HepG2 (cell line): Measurements from ENCODE around the gene NUDT1. TPM values are rescaled to one million over a fixed set of nuclear protein-coding genes. Genes with fewer than 3 reads are reported as not detected.

Source experiments
- ATAC-seq: fragments of 200-7000 bp; cut with Tn5 transposase; 3 replicates; pipeline ENCODE4 v1.9.1; 2020; ENCODE audit warnings: mild to moderate bottlenecking, moderate library complexity
- BruUV-seq: library from RNA; stranded (reverse); fragments of 400-500 nt; replicated peaks from 2 replicates; lab custom pipeline; 2021; lab: Mats Ljungman, UMichigan
- CTCF ChIA-PET: fragments of 300-600 bp; formaldehyde crosslinking; extraction: SDS; loops from one replicate; lab custom pipeline; 2021; ENCODE audit warnings: low total read pairs, inconsistent platforms, low intra/inter-chr PET ratio; lab: Yijun Ruan, JAX
- POLR2A ChIA-PET: fragments of 350-600 bp; sonication (Branson Sonifier 250); formaldehyde crosslinking; loops from one replicate; lab custom pipeline; 2020; ENCODE audit warnings: antibody characterized with exemption, inconsistent platforms; lab: Yijun Ruan, JAX
- DNase-seq: peaks from one replicate; pipeline ENCODE4 v3.0.0-alpha.2; 2015; ENCODE audit warnings: low spot score
- FAIRE-seq: peaks from 3 replicates; lab custom pipeline; 2011; peaks lifted over from hg19 to GRCh38; lab: Jason Lieb, UNC
- H2AFZ ChIP-seq: one replicate; pipeline ENCODE4 v1.6.1; 2011; ENCODE audit warnings: low read length, inconsistent platforms
- H3K27ac ChIP-seq: fragments of 300-600 bp; 3 replicates; pipeline ENCODE4 v1.8.0; 2011; ENCODE audit warnings: mixed run types, mild to moderate bottlenecking, mixed read lengths, low read length, inconsistent platforms; ENCODE audit not compliant: insufficient read depth; ENCODE audit errors: extremely low read length
- H3K27me3 ChIP-seq, 2 experiments: fragments of 200-600 bp in 1 of 2; 2 replicates in 1 of 2; 3 replicates in 1 of 2; pipeline versions ENCODE4 v1.6.0 to v1.8.0; 2011; ENCODE audit warnings: low read length in 2 of 2, mild to moderate bottlenecking in 2 of 2, moderate library complexity in 2 of 2, inconsistent platforms in 1 of 2; ENCODE audit not compliant: insufficient read depth in 2 of 2, control insufficient read depth in 1 of 2
- H3K36me3 ChIP-seq, 2 experiments: fragments of 200-600 bp in 1 of 2; replicated peaks in 1 of 2; 2 replicates in 1 of 2; 3 replicates in 1 of 2; pipeline versions ENCODE4 v1.5.1 to v1.8.0; 2011; ENCODE audit warnings: low read length in 2 of 2, inconsistent platforms in 1 of 2; ENCODE audit not compliant: insufficient read depth in 2 of 2, control insufficient read depth in 1 of 2
- H3K4me1 ChIP-seq: 2 replicates; pipeline ENCODE4 v1.5.1; 2012; ENCODE audit warnings: low read length, inconsistent platforms; ENCODE audit not compliant: insufficient read depth
- H3K4me2 ChIP-seq: 2 replicates; pipeline ENCODE4 v1.6.0; 2011; ENCODE audit warnings: low read depth, low read length, inconsistent platforms
- H3K4me3 ChIP-seq, 3 experiments: fragments of 200-600 bp in 1 of 3; sonication (generic), shearing (Covaris generic) in 1 of 3; replicated peaks in 1 of 3; 2 replicates each; pipeline ENCODE4 v1.5.1; 2011 to 2016; ENCODE audit warnings: low read length in 3 of 3, inconsistent platforms in 2 of 3, low read depth in 2 of 3, mild to moderate bottlenecking in 2 of 3, control low read depth in 1 of 3, mixed read lengths in 1 of 3; ENCODE audit not compliant: insufficient read depth in 1 of 3
- H3K79me2 ChIP-seq: one replicate; pipeline ENCODE4 v1.6.1; 2011; ENCODE audit warnings: low read length, inconsistent platforms; ENCODE audit not compliant: insufficient read depth
- H3K9ac ChIP-seq: 2 replicates; pipeline ENCODE4 v1.6.0; 2011; ENCODE audit warnings: mild to moderate bottlenecking, low read depth, low read length, inconsistent platforms; ENCODE audit not compliant: insufficient read depth
- H3K9me3 ChIP-seq: 2 replicates; pipeline ENCODE4 v1.5.1; 2012; ENCODE audit warnings: mild to moderate bottlenecking, low read length
- H4K20me1 ChIP-seq: 2 replicates; pipeline ENCODE4 v1.6.0; 2011; ENCODE audit warnings: inconsistent platforms, mild to moderate bottlenecking, low read length, moderate library complexity; ENCODE audit not compliant: insufficient read depth
- CC2D1A ChIP-seq: sonication (generic); formaldehyde crosslinking; IDR thresholded peaks from 2 replicates; pipeline ENCODE4 v1.8.1; 2023; ENCODE audit warnings: mild to moderate bottlenecking, missing genetic modification reagents
- DRAP1 ChIP-seq: IDR thresholded peaks from 2 replicates; pipeline ENCODE4 v1.6.1; 2016; ENCODE audit warnings: missing genetic modification reagents, missing compliant biosample characterization
- MIER3 ChIP-seq: IDR thresholded peaks from 2 replicates; pipeline ENCODE4 v1.6.1; 2016; ENCODE audit warnings: missing compliant biosample characterization, borderline replicate concordance
- RBM39 ChIP-seq: fragments of 200-400 bp; formaldehyde crosslinking; IDR thresholded peaks from one replicate; pipeline ENCODE4 v1.6.1; 2018; ENCODE audit warnings: antibody characterized with exemption, mild to moderate bottlenecking, low read depth, low read length; ENCODE audit not compliant: poor library complexity, severe bottlenecking
- RELA ChIP-seq: sonication (generic); formaldehyde crosslinking; IDR thresholded peaks from 2 replicates; pipeline ENCODE4 v1.4.0; 2020; ENCODE audit warnings: missing genetic modification reagents
- SMYD3 ChIP-seq: sonication (generic); formaldehyde crosslinking; IDR thresholded peaks from 2 replicates; pipeline ENCODE4 v1.8.1; 2023; ENCODE audit warnings: mild to moderate bottlenecking, missing genetic modification reagents
- SSRP1 ChIP-seq: IDR thresholded peaks from 2 replicates; pipeline ENCODE4 v1.6.1; 2016; ENCODE audit warnings: control low read depth
- STAT6 ChIP-seq: sonication (generic); formaldehyde crosslinking; IDR thresholded peaks from 2 replicates; pipeline ENCODE4 v1.4.0; 2020; ENCODE audit warnings: missing genetic modification reagents, mild to moderate bottlenecking, borderline replicate concordance
- TIGD3 ChIP-seq: sonication (generic); formaldehyde crosslinking; IDR thresholded peaks from 2 replicates; pipeline ENCODE4 v1.5.1; 2020; ENCODE audit warnings: mild to moderate bottlenecking, missing genetic modification reagents, borderline replicate concordance
- ZNF609 ChIP-seq: sonication (generic); formaldehyde crosslinking; IDR thresholded peaks from 2 replicates; pipeline ENCODE4 v1.4.0; 2020; ENCODE audit warnings: mild to moderate bottlenecking, missing genetic modification reagents, borderline replicate concordance
- ZNF790 ChIP-seq: sonication (generic); formaldehyde crosslinking; IDR thresholded peaks from 2 replicates; pipeline ENCODE4 v1.8.0; 2022; ENCODE audit warnings: missing genetic modification reagents, mild to moderate bottlenecking, borderline replicate concordance
- WGBS: methylation state at CpG from one replicate; pipeline ENCODE4 v1.1.6; 2017; ENCODE audit warnings: low lambda C conversion rate; 5-methylcytosine and 5-hydroxymethylcytosine counted together
- in situ Hi-C: cut with HindIII; loops from 2 replicates; pipeline ENCODE4 v1.10.0; 2017; ENCODE audit warnings: low pct_unique_long_range_greater_than_20kb; ENCODE audit not compliant: extremely low pct_ligation_motif_present
- intact Hi-C: fragments of 100-400 bp; cut with micrococcal nuclease; formaldehyde crosslinking; loops from one replicate; pipeline ENCODE4 v1.10.0; 2022; ENCODE audit not compliant: unreplicated experiment
- polyA plus RNA-seq, 8 experiments: library from polyadenylated mRNA; depleted of rRNA in 3 of 8; stranded (reverse) in 7 of 8; unstranded in 1 of 8; fragments of >200 nt; fragmentation: Illumina TruSeq in 4 of 8; extraction: Trizol in 4 of 8; gene quantifications; 2 replicates each; pipeline versions ENCODE4 v1.2.1 to v1.2.3, GENCODE V29; 2011 to 2016; ENCODE audit warnings: low read depth in 4 of 8, missing spikeins in 1 of 8, mixed read lengths in 1 of 8; ENCODE audit not compliant: insufficient read depth in 1 of 8
- total RNA-seq, 5 experiments: library from RNA; depleted of rRNA; stranded (reverse); fragments of >200 nt; fragmentation: Illumina TruSeq; extraction: Trizol; gene quantifications; 2 replicates each; pipeline ENCODE4 v1.2.3, GENCODE V29; 2016; ENCODE audit warnings: low read depth in 1 of 5

NUDT1 gene
- total and polyA plus RNA-seq, 2 of the 13 experiments (the other 11 are each of a cell fraction or from before 2014, with no cell fraction given): 9.1 to 26.8 TPM

DNA sequence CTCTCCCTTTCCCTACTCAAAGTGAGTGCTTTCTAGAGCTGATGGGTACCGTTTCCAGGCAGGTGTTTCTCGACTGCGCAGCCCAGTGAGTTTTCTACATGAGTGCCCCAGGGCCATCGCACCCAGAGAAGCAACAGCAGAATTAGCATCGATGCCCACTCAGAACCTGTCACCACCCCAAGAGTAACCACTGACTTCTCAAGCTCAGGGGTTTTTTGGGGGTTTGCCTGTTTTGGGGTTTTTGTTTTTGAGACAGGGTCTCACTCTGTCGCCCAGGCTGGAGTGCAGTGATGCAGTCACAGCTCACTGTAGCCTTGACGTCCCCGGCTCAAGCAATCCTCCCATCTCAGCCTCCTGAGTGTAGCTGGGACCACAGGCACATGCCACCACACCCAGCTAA is 46.5 kb downstream of the NUDT1 start:
- no peaks in the 10 kb centered on the region for H4K20me1 ChIP-seq
- ChIA-PET CTCF (no interaction called here), POLR2A (no interaction called here)
- no peaks in the 10 kb centered on the region for H3K36me3 ChIP-seq
- TF ChIP-seq SSRP1 (no peak), ZNF790 (CRISPR knock-in tag) (no peak), SMYD3 (CRISPR knock-in tag) (no peak), DRAP1 (no peak), TIGD3 (no peak), ZNF609 (CRISPR knock-in tag) (no peak), STAT6 (CRISPR knock-in tag) (no peak), CC2D1A (CRISPR knock-in tag) (no peak), MIER3 (CRISPR knock-in tag) (no peak), RBM39 (no peak), RELA (CRISPR knock-in tag) (no peak)
- no peak overlapping the region for H2AFZ ChIP-seq
- no peak overlapping the region for H3K9ac ChIP-seq
- H3K27me3 ChIP-seq: no peaks in the 10 kb centered on the region
- over 99% methylated on average over 8 of the region's 8 CpGs for WGBS
- intact Hi-C loops (no loop called here), in situ Hi-C loops (no loop called here)
- no peak overlapping the region for H3K4me3 ChIP-seq
- no peak overlapping the region for H3K4me2 ChIP-seq
- peaks cover 12% of the 10 kb centered on the region for H3K79me2 ChIP-seq
- 0 out of 2 replicates have a peak, but pooled peaks cover under 1% of the 10 kb centered on the region for H3K4me1 ChIP-seq
- no peak overlapping the region for H3K27ac ChIP-seq
- FAIRE-seq: no peak
- no TSS peak for BruUV-seq
- ATAC-seq: no peak
- no peak for DNase-seq
- no peaks in the 10 kb centered on the region for H3K9me3 ChIP-seq
